Right kidney (tissue), 1 donor: ENCODE measurements around the gene UNC13B.
"Not testable (repeated sequence)": the region's sequence is repeated elsewhere in the genome, so short reads cannot be mapped to it uniquely, and the experiment has no call there.

Source experiments
- DNase-seq: peaks from one replicate; pipeline ENCODE4 v3.0.0-alpha.2; 2016

The UNC13B gene

DNA sequence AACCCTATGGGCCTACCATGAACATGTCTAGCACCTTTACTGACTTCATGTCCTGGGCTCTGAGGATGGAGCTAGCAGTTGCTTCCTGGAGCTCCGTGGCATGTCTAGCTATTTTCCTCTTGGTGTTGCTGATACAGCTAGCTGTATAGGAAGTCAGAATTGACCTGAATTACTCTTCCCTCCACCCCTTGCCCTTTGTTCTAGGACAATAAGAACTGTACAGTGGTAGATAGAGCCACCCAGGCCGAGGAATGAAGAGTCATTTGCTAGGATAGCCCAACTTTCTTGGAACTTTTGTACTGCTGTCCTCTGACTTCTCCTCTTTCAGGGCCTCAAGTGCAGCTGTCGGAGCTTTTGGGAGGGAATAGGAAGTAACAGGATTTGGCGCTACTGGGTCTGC lies 218.2 kb downstream of the UNC13B start:
- no peak for DNase-seq

DNA sequence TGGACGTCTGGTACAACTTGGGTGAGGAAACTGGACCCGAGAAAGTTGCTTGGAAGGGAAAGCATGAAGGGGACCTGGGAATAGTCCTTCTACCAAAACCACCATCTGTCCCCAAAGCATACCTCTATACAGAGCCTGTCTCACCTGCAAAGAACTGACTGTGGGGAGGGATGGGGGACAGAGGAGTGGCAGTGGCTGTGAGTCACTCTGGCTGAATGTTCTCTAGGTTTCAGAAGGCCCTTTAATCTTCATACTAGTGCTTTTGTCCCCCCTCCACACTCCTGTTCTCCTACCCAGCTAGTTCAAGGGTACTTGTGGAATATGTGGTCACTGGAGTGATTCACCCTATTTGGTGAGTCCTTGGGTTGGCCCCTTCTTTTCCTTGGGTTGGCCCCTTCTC lies 218.8 kb downstream of the UNC13B start:
- no peak for DNase-seq

DNA sequence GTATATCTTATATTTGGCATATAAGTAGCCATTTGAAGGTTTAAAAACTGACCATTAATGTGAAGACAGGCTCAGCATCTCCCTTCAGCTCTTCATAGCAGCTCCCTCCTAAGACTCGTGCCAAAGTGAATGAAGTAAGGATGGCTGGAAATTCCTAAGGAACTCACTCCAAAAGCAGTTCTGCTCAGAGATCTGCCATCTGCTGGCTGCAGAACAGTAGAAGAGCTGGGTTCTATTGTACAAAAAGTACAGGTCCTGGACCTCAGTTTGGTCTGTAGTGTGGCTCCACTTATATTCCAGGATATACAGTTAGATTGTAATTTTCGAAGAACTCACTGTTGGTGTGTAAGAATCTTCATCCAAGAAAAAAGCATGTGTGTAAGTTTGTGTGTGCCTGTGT lies 223.2 kb downstream of the UNC13B start:
- no peak for DNase-seq

DNA sequence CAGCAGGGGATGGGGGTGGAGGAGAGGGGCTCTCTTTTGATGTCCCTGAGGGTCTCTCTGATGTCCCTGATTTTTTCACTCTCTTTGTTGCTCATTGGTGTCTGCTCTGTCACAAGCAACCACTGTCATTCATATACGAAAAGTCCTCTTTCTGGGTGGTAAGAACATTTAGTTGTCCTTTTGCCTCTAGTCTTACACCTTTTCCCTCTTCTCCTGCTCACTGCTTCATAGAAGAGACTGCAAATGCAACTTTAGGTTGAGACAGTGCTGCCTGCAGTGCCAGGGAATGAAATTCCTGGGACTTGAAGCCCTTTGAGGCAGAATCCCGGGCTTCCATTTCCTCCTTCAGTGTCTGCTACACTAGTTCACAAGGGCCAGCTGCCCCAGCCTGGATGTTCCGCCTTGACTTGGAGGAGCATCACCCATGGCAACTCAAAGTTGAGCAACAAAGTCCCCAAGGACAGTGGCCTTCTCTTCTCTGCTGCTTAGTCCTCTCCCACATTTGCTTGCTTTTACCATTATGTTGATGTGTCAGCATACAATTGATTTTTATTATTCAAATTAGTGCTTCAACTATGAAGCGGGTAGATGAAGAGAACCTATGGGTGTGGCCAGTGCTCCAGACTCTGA lies 233.4 kb downstream of the UNC13B start:
- no peak for DNase-seq

DNA sequence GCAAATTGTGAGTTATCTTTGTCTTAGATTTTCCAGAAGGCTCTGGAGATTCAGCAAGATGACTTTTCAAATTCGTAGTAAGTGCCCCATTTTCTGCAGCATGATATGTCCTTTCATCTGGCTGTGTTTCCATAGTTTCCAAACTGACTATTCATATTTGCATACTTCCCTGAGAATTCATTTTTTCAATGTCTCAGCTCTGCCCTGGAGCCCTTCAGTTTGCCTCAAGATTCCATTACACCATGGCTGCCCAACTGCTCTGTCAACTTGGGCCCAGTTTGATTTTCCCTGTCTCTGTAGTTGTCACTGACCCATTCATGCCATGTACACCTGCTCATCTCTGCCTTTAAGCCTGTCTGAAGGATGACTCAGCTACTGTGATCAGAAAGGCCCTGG lies 233.9 kb downstream of the UNC13B start:
- DNase-seq = no peak

DNA sequence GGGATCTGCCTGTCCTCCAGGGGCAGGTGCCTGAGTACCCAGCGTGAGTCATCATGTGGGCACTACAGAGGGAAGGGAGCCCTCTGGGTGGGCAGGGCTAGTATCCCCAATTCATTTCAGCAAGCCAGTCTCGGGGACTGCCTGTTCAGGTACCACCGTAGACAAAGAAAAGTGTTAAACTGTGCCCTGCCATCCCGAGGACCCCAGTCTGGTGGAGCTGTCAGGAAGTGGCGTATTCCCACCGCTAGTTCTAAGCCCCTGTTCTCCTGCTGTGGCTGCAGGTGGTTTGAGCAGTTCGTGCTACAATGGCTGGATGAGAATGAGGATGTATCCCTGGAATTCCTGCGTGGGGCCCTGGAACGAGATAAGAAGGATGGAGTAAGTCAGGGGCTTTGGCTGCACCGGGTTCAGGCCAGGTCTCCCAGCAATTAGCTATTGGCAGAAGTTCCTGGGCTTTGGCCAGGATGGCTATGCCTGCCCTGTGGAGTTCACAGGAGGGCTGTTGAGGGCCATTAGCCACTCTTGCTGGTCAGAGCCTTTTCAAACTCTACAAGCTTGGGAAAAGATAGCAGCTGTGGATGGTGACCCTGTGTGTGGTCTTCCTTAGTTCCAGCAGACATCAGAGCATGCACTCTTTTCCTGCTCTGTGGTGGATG lies 234.9 kb downstream of the UNC13B start:
- no peak for DNase-seq

DNA sequence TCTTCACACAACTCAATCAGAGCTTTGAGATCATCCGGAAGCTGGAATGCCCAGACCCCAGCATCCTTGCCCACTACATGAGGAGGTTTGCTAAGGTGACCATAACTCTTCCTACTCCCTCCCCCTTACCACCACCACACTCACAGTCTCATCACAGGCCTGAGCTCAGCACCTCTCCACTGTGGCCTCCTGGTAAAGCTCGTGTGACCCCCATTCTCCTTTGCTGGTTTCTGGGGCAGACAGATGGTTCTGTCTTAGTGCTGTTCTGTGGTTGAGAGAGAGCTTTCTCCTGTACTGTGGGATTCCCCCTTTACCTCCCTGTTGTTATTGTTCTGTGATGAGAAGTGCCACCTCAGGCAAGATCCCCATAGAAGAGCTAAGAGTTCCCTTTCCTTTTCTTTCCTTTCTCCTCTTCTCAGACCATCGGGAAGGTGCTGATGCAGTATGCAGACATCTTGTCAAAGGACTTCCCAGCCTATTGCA lies 235.4 kb downstream of the UNC13B start:
- no peak for DNase-seq

DNA sequence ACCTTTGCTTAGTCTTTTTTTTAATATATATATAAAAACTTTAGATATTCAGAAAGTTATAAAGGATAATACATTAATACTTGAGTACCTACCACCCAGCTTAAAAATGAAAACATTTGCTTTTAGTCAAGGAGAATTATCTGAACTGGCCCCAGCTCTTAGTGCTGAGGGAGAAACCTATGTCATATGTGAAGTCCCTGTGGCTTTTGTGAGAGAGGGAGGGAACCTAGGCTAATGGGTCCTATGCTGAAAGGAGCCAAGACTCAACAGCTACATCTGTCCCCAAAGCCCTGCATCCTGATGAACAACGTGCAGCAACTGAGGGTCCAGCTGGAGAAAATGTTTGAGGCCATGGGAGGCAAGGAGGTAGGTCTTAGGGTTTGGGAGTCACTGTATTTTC lies 236.1 kb downstream of the UNC13B start:
- no peak for DNase-seq

DNA sequence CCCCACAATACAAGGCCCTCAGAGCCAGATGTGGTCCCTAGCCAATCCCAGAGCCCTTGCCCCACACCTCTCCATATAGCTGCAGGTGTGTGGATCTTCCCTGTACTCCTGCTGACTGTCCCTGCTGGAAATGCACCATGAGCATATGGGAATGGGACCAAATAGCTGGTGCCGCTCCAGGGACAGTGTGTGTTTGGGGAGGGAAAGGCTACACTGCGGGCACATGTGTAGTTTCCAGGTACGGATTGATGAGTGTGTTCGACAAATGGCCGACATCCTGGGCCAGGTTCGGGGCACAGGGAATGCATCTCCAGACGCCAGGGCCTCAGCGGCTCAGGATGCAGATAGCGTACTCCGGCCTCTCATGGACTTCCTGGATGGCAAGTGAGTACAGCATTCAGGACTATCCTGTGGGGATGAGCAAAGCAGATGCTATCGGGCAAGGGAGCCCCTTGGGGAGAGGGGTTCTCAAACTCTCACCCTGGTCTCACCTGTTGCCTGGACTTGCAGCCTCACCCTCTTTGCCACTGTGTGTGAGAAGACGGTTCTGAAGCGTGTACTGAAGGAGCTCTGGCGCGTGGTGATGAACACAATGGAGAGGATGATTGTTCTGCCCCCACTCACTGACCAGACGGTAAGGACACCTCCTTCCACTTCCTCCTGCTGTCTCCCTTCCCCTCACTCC lies 237.0 kb downstream of the UNC13B start:
- DNase-seq = no peak

DNA sequence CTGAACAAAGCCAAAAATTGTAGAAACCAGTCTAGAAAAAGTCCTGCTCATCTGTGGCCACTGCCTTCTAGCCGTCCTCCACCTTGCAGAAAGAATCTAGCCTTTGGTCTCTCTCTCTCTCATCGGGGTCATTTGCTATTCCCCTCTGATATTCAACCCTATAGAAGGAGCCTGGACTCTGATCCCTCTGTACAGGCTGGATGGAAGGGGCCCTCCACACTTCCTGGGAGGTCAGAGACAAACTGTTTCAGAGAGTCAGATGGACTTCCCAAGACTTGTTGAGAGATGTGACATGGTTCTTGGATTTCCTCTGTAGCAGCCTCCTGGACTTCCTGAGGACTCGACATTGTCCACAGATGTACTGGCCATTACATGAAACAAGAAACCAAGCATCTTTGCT lies 243.1 kb downstream of the UNC13B start:
- no peak for DNase-seq

DNA sequence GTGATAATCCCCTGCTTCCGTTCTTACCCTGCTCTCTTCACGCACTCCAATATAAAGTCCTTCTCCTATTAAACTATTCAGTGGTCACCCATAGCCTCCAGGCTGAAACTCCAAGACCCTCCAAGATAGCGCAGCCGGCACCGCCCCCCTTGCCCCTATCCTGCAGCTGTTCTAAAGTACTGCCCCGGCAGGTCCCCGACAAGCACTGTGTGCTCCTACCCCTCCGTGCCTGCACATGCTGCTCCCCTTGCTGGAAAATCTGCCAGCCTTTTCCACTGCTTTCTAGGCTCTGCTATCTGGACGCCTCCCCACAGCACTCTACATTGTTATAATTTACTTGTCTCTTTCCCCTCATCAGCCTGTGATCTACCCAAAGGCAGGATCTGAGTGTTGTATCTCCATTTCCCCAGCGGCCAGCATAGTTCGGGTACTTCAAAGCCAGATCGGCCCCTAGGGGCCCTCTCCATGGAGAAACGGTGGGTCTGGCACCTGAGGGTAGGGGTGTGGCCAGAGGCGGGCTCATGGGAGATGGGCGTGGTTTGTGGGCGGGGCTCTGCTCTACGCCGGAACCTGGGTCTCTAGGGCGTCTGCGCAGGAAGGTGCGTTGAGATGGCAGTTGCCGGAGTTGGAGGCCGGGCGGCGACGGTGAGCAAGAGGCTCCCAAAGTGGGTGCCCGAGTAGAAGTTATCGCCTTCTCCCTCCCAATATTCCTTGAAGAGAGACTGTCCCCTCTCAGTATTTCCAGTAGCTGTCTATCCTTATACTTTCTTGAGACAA lies 244.6 kb downstream of the UNC13B start:
- peak; percentile 39 for DNase-seq

DNA sequence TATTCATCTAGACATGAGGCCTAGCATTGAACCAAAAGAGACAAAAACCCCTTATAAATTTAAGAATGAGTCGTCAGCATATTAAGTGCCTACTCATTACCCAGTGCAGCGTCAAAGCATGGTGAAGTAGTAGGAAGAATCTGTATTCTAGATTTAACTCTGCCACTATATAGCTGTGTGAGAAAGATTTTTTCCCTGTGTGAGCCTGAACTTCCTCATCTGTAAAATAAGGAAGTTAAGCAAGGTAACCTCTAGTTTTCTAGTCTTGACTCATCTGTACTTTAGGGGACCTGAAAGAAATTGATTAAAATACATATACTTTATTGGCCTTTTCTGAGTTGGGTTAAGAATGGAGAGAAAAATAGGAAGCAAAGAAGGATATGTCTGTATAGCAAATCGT lies 246.0 kb downstream of the UNC13B start:
- DNase-seq = no peak

DNA sequence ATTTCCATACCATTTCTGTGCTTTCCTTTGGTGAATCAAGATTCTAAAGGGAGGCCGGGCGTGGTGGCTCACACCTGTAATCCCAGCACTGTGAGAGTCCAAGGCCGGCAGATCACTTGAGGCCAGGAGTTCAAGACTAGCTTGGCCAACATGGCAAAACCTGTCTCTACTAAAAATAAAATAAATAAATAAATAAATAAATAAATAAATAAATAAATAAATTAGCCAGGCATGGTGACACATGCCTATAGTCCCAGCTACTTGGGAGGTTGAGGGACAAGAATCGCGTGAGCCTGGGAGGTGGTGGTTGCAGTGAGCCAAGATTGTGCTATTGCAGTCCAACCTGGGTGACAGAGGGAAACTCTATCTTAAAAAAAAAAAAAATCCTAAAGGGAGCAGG lies 247.6 kb downstream of the UNC13B start:
- DNase-seq = not testable (repeated sequence)

DNA sequence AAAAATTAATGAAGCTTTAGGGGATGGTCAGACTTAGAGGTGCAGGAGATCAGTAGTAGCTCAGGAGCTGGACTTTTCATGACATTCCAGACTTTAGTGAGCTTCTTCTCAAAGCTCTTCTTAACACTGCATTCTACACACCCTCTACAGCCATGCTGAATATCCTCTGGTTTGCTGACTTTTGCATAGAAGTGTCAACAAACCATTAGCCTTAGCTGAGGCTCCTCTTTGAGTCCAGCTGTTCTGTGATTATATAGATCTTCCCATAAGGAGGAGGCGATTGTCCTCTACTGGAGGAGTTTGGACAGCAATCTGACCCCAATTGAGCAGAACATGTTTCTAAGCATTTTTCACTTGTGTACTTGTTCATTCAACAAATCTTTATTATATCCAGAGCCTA lies 253.1 kb downstream of the UNC13B start:
- DNase-seq = no peak

DNA sequence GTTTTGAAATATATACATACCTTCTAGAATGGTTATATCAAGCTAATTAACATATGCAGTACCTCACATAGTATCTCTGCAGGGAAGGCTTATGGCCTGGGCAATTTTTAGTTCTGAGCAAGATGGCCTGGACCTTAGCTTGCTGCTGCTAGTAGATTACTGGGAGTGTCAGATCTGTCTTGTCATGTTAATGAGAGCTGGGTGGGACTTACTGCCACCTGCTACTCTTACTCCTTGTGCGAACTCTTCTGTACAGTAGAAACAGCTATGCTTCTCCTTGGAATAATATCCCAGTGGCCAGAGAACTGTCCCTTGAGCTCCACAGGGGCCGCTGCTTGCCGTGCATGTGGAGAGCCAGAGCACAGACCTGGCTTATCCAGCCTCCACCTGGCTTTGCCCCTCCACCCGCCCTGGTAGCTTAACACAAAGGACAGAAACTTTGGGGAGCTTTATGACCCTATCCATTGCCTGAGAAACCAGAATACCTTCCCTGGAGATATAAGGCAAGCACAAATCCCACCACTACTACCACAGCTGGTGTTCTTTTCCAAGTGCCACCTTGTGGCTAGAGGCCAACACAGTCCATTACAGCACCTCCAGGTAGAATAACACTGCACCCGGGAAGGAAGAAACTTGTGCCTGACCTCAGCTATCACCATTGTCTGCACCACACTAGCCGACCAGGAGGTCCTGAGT lies 253.7 kb downstream of the UNC13B start:
- DNase-seq = no peak

DNA sequence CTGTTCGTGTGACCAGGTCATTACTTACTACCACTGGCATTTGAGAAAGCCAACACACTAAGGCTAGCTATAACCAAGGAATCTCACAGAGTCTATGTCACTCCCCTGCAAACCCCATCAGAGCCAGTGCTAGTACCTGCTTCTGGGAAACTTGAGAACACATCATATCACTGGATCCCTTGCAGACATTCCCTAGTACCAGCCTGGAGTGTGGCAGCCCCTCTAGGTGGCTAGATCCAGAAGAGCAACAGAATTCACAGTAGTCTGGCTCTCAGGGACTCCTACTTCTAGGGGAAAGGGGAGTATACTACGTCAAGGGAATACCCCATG lies 254.3 kb downstream of the UNC13B start:
- DNase-seq = no peak

DNA sequence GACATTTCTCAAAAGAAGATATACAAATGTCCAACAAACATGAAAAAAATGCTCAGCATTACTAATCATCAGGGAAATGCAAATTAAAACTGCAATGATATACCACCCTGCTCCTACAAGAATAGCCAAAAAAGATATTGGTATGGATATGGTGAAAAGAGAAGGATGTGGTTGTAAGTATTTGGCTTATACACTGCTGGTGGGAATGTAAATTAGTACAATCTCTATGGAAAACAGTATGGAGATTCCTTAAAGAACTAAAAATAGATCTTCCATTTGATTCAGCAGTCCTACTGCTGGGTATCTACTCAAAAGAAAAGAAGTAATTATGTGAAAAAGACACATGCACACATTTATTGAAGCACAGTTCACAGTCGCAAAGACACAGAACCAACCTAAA lies 260.5 kb downstream of the UNC13B start:
- no peak for DNase-seq

DNA sequence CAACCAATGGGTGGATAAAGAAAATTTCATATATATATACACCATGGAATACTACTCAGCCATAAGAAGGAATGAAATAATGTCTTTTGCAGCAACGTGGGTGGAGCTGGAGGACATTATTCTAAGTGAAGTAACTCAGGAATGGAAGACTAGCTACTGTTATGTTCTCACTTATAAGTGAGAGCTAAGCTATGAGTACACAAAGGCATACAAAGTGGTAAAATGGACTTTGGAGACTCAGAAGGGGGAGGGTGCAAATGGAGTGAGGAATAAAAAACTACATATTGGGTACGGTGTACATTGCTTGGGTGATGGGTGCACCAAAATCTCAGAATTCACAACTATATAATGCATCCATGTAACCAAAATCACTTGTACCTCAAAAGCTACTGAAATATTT lies 260.9 kb downstream of the UNC13B start:
- DNase-seq = no peak

DNA sequence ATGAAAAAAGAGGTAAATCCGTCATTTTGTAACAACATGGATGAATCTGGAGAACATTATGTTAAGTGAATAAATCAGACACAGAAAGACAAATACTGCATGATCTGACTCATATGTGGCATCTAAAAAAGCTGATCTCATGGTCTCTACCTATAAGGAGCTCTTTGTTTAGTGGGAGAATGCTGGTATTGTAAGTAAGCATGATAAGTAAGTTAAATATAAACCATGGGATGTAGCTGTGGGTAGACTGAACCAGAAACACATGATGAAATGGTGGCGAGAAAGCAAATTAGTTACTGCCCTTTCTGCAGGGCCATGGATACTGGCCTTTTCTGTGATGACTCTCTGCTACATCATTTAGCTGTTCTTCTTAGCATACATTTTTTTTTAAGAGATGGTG lies 261.7 kb downstream of the UNC13B start:
- DNase-seq = no peak

DNA sequence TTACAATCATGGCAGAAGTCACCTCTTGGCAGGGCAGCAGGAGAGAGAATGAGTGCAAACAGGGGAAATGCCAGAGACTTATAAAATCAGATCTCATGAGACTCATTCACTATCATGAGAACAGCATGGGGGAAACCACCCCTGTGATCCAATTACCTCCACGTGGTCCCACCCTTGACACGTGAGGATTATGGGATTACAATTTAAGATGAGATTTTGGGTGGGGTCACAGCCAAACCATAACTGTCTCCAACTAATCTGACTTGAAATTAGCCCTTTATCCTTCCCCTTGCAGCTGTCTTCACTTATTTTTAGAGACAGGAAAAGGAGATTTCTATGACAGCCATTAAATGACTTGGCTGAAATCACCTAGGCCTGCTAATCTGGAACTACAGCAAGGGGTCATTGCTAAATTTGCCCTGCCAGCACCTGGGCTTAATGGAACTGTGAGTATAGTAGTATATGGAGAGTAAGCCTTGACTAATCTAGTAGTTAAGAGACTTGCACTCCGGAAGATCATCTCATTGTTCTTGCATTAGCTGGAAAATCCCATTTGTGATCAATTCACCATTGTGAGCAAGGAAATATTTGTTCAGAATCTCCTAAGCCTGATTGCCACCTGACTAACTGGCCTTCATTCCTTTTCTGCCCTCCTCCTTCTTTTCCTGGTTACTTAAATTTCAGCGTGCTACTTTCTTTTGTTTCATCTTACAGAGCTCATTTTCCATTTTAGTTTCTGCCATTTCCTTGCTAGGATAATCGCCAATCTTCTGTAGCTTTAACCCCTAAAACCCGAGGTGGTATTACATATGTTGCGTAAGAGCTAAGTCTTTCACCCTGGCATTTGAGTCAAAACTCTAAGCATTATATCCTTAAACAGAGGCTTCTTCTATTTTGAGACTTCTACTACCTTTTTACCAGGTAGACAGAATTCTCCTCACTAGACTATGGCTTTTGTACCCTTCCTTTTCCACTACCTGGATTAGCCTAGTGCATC lies 262.8 kb downstream of the UNC13B start:
- DNase-seq = no peak

DNA sequence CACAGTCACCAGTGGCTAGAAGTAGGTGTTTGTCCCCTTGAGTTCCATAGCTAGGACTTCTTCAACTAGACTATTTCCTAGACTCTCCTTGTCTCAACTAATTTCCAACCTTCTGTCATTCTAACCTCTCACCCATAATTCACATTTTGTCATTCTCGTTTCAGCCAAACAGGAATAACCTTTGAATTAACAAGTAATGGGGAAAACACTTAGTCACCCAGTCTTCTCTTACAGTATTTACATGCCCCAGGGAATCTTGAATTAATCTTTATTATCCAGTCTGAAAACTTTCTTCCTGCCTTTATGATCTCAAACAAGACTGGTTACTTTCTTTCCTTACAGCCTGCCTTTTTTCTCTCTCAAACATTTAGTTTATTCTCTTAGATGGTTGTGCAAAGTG lies 264.8 kb downstream of the UNC13B start:
- no peak for DNase-seq
